GM12875 (cell line): ENCODE data around the gene TBC1D14.

Experiments
- H3K4me3 ChIP-seq: one replicate; pipeline ENCODE4 v1.5.1; 2011; ENCODE audit warnings: low read depth, low read length, control low read depth
- TF ChIP-seq, protein P1 (sequence below): IDR thresholded peaks from 2 replicates; pipeline ENCODE4 v1.5.1; 2011; ENCODE audit warnings: low read depth, mild to moderate bottlenecking, control low read depth, inconsistent platforms, low read length, moderate library complexity, borderline replicate concordance; ENCODE audit not compliant: insufficient read depth

The TBC1D14 gene

DNA sequence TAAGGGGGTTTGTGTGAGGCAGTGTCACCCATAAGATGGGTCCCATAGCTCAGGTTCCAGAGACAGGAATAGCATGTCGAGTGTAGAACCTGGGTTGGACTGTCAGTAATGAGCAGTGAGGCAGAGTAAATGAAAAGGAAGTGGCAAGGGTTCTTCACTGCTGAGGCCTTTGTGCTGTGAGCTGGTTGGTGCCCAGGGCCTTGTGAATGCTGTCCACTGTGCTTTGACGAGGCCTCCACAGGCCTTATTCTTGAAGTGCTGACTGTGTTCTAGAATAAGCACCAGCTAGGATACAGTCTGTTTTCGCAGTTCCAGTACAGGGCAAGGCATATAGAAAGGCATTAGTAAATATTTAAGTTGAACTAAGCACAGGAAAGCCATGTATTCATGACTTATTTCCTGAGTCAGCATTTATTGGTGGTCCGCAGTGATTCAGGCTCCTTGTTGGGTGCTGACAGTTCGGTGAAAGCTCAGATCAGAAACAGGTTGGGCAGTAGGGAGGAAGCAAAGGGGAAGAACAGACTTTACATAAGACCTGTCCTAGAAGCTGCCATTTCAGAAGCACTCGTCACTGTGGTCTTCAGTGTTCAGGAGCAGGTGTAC is 107.9 kb downstream of the TBC1D14 start:
- TF ChIP-seq, protein P1, sequence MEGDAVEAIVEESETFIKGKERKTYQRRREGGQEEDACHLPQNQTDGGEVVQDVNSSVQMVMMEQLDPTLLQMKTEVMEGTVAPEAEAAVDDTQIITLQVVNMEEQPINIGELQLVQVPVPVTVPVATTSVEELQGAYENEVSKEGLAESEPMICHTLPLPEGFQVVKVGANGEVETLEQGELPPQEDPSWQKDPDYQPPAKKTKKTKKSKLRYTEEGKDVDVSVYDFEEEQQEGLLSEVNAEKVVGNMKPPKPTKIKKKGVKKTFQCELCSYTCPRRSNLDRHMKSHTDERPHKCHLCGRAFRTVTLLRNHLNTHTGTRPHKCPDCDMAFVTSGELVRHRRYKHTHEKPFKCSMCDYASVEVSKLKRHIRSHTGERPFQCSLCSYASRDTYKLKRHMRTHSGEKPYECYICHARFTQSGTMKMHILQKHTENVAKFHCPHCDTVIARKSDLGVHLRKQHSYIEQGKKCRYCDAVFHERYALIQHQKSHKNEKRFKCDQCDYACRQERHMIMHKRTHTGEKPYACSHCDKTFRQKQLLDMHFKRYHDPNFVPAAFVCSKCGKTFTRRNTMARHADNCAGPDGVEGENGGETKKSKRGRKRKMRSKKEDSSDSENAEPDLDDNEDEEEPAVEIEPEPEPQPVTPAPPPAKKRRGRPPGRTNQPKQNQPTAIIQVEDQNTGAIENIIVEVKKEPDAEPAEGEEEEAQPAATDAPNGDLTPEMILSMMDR, result no peak
- no peak overlapping the region for H3K4me3 ChIP-seq

DNA sequence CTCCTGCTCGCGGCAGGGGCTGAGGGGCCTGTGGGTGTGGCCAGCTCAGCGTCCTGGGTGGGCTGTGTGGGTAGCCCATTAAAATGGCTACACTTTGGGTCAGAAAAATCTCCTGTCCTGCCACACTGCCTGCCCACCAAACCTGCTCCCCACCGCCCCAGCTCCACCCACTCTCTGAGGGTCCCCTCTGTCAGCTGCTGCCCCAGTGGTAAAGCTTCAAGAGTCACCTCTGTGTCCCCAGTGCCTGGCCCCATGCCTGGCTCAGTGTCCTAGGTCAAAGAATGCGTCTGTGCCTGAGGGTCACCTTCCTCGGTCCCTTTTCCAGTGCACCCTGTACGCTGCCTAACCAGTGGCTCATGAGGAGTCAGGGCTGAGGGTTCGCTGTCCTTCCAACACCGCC is 108.7 kb downstream of the TBC1D14 start:
- TF ChIP-seq, protein P1, result no peak
- H3K4me3 ChIP-seq, result no peak overlapping the region

DNA sequence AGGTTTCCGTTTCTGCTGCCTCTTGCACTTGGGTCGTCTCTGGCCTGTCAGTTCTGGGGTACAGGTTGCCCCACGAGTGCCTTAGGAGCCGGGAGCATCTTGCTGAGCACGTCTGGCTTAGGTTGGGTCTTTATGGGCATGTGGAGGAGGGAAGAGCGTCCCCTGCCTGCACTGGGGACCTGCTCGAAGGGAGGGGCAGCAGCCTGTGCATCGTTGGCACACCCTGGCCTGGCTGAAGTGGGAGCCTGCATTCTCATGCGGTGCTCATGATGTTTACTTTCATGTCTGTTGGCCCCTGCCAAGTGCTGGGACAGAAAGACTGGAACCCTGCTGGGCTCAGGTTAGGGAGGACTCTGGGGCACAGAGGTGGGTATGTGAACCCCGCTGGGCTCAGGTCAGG is 109.7 kb downstream of the TBC1D14 start:
- no peak overlapping the region for H3K4me3 ChIP-seq
- TF ChIP-seq, protein P1, result no peak

DNA sequence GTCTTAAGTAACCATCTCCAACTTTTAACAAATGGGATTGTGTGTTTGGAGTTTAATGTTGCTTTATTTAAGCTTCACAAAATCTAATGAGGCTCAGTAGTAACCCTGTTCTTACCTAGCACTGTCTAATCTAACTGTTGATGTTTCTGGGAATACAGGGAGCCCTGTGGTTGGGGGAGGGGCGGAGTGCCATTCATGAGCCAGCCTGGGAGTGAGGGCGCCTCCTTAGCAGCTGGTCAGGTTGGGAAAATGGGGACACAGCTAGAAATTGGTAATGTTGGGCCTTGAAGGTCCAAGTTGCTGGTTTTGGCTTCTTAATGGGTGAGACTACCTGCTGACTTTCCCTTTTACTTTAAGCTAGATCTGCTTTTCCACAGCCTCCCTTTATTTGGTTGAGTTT is 110.7 kb downstream of the TBC1D14 start:
- TF ChIP-seq, protein P1, result no peak
- no peak overlapping the region for H3K4me3 ChIP-seq

DNA sequence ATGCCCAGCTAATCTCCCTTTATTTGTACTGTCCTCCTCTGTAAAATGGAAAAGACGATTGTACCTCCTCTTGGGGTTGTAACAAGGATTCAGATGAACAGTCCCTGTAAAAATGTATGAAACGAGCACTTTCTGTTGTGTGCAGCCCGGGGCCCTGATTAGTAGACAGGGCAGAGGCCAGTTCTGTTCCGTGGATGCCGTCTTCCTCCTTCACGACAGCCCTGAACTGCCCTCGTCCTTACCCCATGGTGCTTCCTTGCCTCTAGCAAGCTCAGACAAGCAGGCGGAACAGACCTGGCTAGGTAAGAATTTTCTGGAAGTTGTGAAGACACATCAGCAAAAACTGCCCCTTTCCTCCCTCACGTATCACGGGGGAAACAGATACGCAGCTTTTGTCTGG is 111.2 kb downstream of the TBC1D14 start:
- TF ChIP-seq, protein P1, result no peak
- no peak overlapping the region for H3K4me3 ChIP-seq

DNA sequence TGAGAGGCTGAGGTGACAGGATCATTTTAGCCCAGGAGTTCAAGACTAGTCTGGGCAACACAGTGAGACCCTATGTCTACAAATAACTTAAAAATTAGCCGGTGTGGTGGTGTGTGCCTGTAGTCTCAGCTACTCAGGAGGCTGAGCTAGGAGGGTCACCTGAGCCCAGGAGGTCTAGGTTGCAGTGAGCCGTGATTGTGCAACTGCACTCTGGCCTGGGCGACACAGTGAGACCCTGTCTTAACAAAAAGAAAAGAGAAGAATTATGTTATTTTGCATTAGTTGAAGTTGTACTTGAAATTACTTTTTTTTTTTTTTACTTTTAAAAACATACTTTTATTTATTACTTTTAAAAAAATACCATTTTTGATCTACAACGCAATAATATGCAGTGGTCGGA is 111.7 kb downstream of the TBC1D14 start:
- no peak overlapping the region for H3K4me3 ChIP-seq
- TF ChIP-seq, protein P1, result no peak

DNA sequence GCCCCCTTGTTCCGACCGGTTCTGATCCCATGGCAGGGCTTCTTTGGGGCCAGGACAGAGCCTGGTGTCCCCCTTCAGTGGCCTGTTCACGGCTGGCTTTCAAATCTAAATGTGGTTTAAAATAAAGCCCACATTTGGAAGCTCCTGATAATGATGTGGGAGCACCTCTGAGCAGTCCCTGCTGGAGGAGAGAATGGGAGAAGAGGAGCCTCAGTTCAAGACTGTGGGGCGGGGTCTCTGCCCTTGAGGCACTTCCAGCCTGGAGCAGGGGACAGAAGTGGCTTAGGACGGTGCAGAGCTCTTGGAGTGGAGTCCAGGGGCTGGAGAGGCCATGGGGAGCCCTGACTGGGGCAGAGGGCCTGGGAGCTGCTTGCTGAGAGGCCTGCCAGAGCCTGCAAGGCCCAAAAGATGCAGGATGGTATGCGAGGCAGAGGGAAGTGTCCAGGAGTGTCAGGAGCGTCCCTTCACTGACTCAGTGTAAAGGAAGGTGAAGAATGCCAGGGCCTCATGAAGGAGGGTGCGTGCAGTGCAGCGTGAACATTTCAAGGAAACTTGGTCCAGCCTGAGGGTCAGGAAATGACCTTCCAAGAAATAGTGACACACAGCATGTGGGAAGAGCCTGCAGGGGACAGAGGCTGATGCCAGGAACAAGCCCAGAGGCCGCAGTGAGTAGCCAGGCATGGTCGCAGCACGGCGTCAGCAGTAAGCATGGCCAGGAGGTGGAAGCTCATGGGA is 112.5 kb downstream of the TBC1D14 start:
- no peak overlapping the region for H3K4me3 ChIP-seq
- TF ChIP-seq, protein P1, result no peak
